Measurements from ENCODE around the gene COPB2. TPM values are rescaled to one million over a fixed set of nuclear protein-coding genes. Genes with fewer than 3 reads are reported as not detected.

The COPB2 gene
- polyA plus RNA-seq, 4 donors, result 138 to 168 (median 164) TPM

DNA sequence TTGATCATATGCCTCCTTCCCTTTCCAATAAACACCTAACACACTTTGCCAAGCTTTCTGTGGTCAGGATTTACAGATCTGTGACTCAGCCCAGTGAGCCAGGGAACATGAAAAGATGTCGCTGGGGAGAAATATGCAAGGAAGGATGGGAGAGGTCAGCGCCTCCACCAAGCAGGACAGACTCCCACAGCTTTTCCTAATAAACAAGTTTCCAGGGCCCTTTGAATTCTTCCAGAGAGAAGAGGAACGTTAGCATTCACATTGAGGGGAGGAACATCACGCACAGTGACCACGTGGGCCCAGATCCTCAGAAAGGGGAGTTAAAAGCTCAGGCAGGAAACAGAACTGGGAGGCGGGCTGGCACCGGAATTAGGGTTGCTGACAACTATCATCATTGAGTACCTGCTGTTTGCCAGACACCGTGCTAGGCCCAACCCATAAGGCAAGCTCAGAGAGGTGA lies 78.9 kb downstream of the COPB2 start:
- DNase-seq (ENCODE audit: low read depth in 4 of 4, low spot score in 3 of 4), result no peak

DNA sequence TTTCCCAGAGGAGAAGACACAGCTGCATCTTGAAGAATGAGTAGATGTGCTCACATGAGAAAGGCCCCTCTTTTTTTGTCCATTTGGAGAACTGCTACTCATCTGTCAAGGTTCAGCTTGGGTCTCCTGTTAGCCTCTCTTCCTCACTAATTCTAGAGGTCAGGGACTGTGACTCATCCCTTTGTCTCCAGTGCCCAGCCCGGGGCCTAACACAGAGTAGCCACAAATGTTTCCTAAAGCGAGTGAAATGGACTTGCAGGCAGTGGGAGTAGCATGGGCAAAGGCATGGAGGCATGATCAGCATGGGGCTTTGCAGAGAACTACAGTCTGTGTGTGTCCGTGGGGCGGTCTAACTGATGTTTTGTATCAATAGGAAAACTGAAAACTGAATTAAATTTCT lies 79.6 kb downstream of the COPB2 start:
- DNase-seq (ENCODE audit: low read depth in 4 of 4, low spot score in 3 of 4), result no peak

DNA sequence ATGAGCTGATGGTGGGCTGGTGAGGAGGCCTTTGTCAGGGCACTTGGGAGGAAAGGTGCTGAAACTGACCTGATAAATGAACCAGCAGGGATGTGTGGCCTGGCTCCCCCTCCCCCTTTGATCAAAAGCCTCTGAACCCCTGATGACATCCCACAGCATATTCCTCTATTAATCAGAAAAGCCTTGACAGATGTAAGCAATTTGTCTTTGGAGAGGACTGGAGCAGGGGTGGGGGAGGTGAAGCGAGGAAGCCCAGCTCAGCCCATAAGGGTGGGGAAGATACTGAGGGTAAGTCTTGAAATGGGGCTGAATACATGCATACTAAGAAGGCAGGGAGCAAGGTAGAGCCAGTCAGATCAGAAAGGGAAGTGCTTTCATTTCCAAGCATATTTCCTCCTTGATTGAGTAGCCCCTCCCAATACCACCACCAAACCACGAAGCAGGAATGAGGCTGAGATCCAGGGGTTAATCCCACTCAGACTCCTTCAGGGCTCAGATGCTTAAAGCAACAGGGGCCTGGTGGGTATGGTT lies 80.3 kb downstream of the COPB2 start:
- no peak for DNase-seq (ENCODE audit: low read depth in 4 of 4, low spot score in 3 of 4)

DNA sequence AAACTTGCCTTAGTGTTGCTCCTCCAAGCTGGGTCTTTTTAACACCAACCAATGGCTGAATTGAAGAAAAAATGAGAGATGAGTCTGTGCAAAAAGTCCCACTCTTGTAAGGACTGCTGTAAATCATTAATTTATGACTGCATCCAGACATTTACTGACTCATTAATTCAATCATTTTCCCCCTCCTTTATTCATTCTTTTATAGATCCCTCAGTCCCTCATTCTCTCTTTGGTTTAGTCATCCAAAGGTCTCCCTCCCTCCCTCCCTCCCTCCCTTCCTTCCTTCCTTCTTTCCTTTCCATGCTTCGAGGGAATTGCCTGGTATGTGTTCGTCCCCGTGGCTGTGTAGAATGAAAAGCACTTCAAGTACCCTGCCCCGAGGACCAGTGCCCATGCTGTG lies 80.9 kb downstream of the COPB2 start:
- DNase-seq (ENCODE audit: low read depth in 4 of 4, low spot score in 3 of 4), result no peak

DNA sequence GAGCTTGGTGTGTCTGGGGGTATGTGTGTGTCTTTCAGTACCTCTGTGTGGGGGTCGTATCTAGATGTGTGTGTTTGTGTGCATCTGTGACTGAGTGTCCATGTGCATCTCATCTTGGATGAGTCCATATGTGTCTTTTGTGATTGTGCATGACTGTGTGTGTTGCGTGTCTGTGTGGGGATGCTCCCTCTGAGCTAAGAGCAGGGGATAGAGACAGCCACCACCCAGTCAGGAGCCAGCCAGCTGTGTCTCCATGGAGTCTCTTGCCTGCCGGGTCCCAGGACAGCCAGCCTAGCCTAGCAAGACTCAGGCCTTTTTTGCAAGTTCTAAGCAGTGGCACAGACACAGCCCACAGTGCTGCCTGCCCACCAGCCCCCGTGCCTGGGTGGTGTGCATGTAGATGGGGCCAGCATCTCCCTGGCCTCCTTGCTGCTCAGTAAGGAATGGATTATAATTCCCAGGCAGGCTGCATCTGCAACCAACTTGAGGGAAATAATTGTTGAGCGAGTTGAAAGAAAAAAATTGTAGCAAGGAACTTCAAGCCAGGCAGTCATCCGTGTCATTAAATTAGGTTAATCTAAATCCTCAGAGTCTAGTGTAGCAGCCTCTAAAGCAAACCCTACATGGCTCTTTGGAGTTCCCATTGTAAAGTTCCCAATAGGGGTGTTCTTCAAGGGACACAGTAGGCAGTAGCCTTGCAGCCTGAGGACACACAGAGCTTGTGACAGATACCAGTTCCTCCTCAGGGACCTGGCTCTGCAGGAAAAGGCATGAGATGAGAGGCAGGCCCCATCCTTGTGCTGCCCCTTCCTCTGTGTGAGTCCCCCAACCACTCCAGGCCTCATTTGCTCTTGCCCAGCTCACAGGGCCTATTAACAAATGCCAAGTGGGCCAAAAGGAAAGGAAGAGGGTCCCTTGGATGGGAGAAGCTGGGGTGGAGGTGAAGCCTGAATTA lies 81.6 kb downstream of the COPB2 start:
- no peak for DNase-seq (ENCODE audit: low read depth in 4 of 4, low spot score in 3 of 4)

Other genes starting within 250 kb of the COPB2 start
- 10 to 100 TPM; 56.3 to 64.7 (median 62.9) TPM for gene MRPS22, start 45.6 kb downstream of the COPB2 start, polyA plus RNA-seq (ENCODE audit: insufficient read length in 4 of 4)
- under 1 TPM in 3 of 4 donors, not detected in 1; 0.13 to 0.44 (median 0.40) TPM for gene RBP2, start 86.9 kb upstream of the COPB2 start, polyA plus RNA-seq (ENCODE audit: insufficient read length in 4 of 4)
- gene RBP1, start 150.1 kb upstream of the COPB2 start, polyA plus RNA-seq (ENCODE audit: insufficient read length in 4 of 4), result 100 to 1,000 TPM; 249 to 304 (median 280) TPM

Measured in right renal pelvis (tissue), 4 donors.